ENCODE results near the gene KLHL33.

DNA sequence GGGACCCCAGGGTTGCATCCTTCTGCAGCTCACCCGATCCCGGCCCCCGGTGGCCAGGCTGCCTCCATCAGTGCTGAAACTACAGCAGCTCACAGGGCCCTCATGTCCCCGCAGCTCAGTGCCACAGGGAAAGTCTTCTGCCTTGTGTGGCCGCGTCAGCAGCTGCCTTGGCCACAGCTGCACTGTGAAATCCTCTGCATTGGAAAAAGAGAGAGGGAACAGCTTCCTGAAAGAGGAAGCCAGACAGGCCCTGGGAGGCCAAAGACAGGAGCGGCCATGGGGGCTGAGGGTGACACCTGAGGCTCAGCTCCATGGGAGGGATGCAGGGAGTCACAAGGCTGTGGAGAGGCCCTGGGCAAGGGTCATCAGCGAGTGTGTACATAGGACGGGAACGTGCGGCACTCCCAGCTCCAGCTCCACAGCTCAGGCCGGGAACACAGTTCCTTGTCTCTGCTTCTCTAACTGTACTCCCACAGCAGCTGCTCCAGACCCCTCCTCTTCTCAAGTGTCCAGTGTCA is 59.8 kb downstream of the KLHL33 start:
- TF ChIP-seq CTCF (IDR thresholded peaks at IDR 0.05) (no peak), POLR2A (IDR thresholded peaks at IDR 0.05) (no peak)

Measured in heart left ventricle (tissue), 13 donors.